ENCODE data around the gene CACNG3. TPM values are rescaled to one million over a fixed set of nuclear protein-coding genes. Genes with fewer than 3 reads are reported as not detected.

CACNG3 gene
- total RNA-seq, 1 experiment from 2014 or later = not detected

DNA sequence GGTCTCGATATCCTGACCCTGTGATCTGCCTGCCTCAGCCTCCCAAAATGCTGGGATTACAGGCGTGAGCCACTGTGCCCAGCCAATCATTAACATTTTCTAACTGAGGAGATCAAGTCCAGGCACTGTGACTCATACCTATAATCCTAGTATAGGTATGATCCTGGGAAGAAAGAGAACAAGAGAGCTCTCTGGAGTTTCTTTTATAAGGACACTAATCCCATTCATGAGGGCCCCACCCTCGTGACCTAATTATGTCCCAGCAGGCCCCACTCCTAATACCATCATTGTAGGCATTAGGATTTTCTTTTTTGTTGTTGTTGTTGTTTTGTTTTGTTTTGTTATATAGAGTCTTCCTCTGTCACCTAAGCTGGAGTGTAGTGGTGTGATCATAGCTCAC, 80.4 kb downstream of the CACNG3 start:
- no peak overlapping the region for H2BK5ac ChIP-seq (ENCODE audit: insufficient read length, low read length)

More for the DNA sequence above, 80.4 kb downstream of the CACNG3 start:
- Histone ChIP-seq H4K91ac (ENCODE audit: insufficient read length, low read depth, low read length) (no peak overlapping the region), H3K9ac (ENCODE audit: extremely low read depth, insufficient read length, low read length) (no peak overlapping the region), H4K20me1 (ENCODE audit: control insufficient read depth, insufficient read depth, insufficient read length) (no peaks in the 10 kb centered on the region), H2BK20ac (ENCODE audit: low read depth, low read length, poor library complexity, severe bottlenecking) (no peak overlapping the region), H4K8ac (replicated peaks; ENCODE audit: insufficient read length, low read depth, low read length) (no peak overlapping the region), H3K79me1 (ENCODE audit: insufficient read depth, low read depth, low read length, poor library complexity, severe bottlenecking) (no peaks in the 10 kb centered on the region), H2BK120ac (ENCODE audit: low read depth, low read length, poor library complexity, severe bottlenecking) (no peak overlapping the region), H3K18ac (ENCODE audit: insufficient read length, low read depth, low read length) (no peak overlapping the region), H3K4me1 (ENCODE audit: insufficient read depth, low read length) (no peaks in the 10 kb centered on the region), H3K9me3 (ENCODE audit: control insufficient read depth, low read depth, low read length) (no peaks in the 10 kb centered on the region), H3K23me2 (ENCODE audit: insufficient read length, low read depth, low read length, poor library complexity, severe bottlenecking) (no peaks in the 10 kb centered on the region), H3T11ph (ENCODE audit: low read length) (no peak overlapping the region), H3K23ac (ENCODE audit: insufficient read length, low read depth, low read length) (no peak overlapping the region), H4K5ac (ENCODE audit: insufficient read length, low read depth, low read length) (no peak overlapping the region), H3K79me2 (ENCODE audit: insufficient read depth, low read length) (no peaks in the 10 kb centered on the region), H2BK12ac (ENCODE audit: insufficient read length, low read depth, low read length) (no peak overlapping the region), H3K27ac (ENCODE audit: insufficient read length, low read depth, low read length) (no peak overlapping the region), H3K4ac (ENCODE audit: low read depth, low read length) (no peak overlapping the region), H3K56ac (ENCODE audit: insufficient read length, low read depth, low read length) (no peak overlapping the region), H2AK5ac (ENCODE audit: insufficient read length, low read length) (no peak overlapping the region), H2BK15ac (ENCODE audit: low read depth, low read length) (no peak overlapping the region), H3K27me3 (ENCODE audit: insufficient read depth, low read length) (no peaks in the 10 kb centered on the region), H3K14ac (ENCODE audit: insufficient read depth, low read length) (no peak overlapping the region), H3K4me2 (ENCODE audit: insufficient read depth, insufficient read length, low read length) (no peak overlapping the region), H2AFZ (ENCODE audit: low read length) (no peak overlapping the region)
- H3K36me3 Mint-ChIP-seq (ENCODE audit: insufficient read depth in 1 of 3, low read depth in 3 of 3) = no peaks in the 10 kb centered on the region; a peak in 1 of 7 replicates
- peaks cover 0 to 3% of the 10 kb centered on the region in 2 experiments; a peak in 1 of 5 replicates for H3K9me3 Mint-ChIP-seq
- H3K27me3 Mint-ChIP-seq (ENCODE audit: low read depth) = no peaks in the 10 kb centered on the region
- no peak overlapping the region for H3K27ac Mint-ChIP-seq
- TF ChIP-seq, protein P1, sequence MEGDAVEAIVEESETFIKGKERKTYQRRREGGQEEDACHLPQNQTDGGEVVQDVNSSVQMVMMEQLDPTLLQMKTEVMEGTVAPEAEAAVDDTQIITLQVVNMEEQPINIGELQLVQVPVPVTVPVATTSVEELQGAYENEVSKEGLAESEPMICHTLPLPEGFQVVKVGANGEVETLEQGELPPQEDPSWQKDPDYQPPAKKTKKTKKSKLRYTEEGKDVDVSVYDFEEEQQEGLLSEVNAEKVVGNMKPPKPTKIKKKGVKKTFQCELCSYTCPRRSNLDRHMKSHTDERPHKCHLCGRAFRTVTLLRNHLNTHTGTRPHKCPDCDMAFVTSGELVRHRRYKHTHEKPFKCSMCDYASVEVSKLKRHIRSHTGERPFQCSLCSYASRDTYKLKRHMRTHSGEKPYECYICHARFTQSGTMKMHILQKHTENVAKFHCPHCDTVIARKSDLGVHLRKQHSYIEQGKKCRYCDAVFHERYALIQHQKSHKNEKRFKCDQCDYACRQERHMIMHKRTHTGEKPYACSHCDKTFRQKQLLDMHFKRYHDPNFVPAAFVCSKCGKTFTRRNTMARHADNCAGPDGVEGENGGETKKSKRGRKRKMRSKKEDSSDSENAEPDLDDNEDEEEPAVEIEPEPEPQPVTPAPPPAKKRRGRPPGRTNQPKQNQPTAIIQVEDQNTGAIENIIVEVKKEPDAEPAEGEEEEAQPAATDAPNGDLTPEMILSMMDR (conservative IDR thresholded peaks at IDR 0.05) = no peak
- DNase-seq = no peak
- H3K4me3 Mint-ChIP-seq = no peak overlapping the region
- no peaks in the 10 kb centered on the region for H3K4me1 Mint-ChIP-seq
- WGBS (ENCODE audit: extremely low coverage, insufficient read length, low lambda C conversion rate) = no CpG with 5 or more reads among the region's 3 CpGs
